ENCODE data around the gene AIF1L. TPM values are rescaled to one million over a fixed set of nuclear protein-coding genes. Genes with fewer than 3 reads are reported as not detected.
"Not testable (repeated sequence)": the region's sequence is repeated elsewhere in the genome, so short reads cannot be mapped to it uniquely, and the experiment has no call there.

The AIF1L gene
- total RNA-seq, 1 donor from 2014 or later = 22.8 TPM

GRCh38 chr9:131145245-131145644, 48.9 kb downstream of the AIF1L start:
- DNase-seq = no peak
- no peak for ATAC-seq (ENCODE audit: poor library complexity)
- intact Hi-C loops (cut with DNase I) = no loop called here

GRCh38 chr9:131146186-131146585, 49.9 kb downstream of the AIF1L start:
- no peak for DNase-seq
- ATAC-seq (ENCODE audit: poor library complexity) = no peak
- intact Hi-C loops (cut with DNase I) = no loop called here

GRCh38 chr9:131148276-131148675, 51.9 kb downstream of the AIF1L start:
- intact Hi-C loops (cut with DNase I) = no loop called here
- DNase-seq (no peak), ATAC-seq (ENCODE audit: poor library complexity) (no peak)

- no peak for DNase-seq
- intact Hi-C loops (cut with DNase I) = no loop called here
- ATAC-seq (ENCODE audit: poor library complexity) = no peak
Observed at GRCh38 chr9:131148966-131149687, 52.8 kb downstream of the AIF1L start.

- intact Hi-C loops (cut with DNase I) = no loop called here
- no peak for ATAC-seq (ENCODE audit: poor library complexity)
- no peak for DNase-seq
Observed at GRCh38 chr9:131149688-131150053, 53.3 kb downstream of the AIF1L start.

- ATAC-seq (ENCODE audit: poor library complexity) (no peak), DNase-seq (no peak)
- intact Hi-C loops (cut with DNase I) = no loop called here
Observed at GRCh38 chr9:131153595-131153994, 57.3 kb downstream of the AIF1L start.

GRCh38 chr9:131158673-131159072, 62.3 kb downstream of the AIF1L start:
- ATAC-seq (ENCODE audit: poor library complexity); DNase-seq; intact Hi-C loops (cut with DNase I): not testable (repeated sequence)

- DNase-seq = no peak
- no peak for ATAC-seq (ENCODE audit: poor library complexity)
- intact Hi-C loops (cut with DNase I) = no loop called here
Observed at GRCh38 chr9:131160416-131161112, 64.2 kb downstream of the AIF1L start.

GRCh38 chr9:131161585-131161984, 65.3 kb downstream of the AIF1L start:
- ATAC-seq (ENCODE audit: poor library complexity) (no peak), DNase-seq (no peak)
- intact Hi-C loops (cut with DNase I) = no loop called here

GRCh38 chr9:131162886-131163285, 66.6 kb downstream of the AIF1L start:
- intact Hi-C loops (cut with DNase I) = no loop called here
- ATAC-seq (ENCODE audit: poor library complexity) (no peak), DNase-seq (no peak)

- DNase-seq (no peak), ATAC-seq (ENCODE audit: poor library complexity) (no peak)
- intact Hi-C loops (cut with DNase I) = no loop called here
Observed at GRCh38 chr9:131165523-131165922, 69.2 kb downstream of the AIF1L start.

- intact Hi-C loops (cut with DNase I) = no loop called here
- ATAC-seq (ENCODE audit: poor library complexity) = peak; percentile 65
- DNase-seq = no peak
Observed at GRCh38 chr9:131167146-131167692, 70.9 kb downstream of the AIF1L start.

- ATAC-seq (ENCODE audit: poor library complexity) (peak; percentile 27), DNase-seq (no peak)
- intact Hi-C loops (cut with DNase I) = no loop called here
Observed at GRCh38 chr9:131167936-131168335, 71.6 kb downstream of the AIF1L start.

- intact Hi-C loops (cut with DNase I) = no loop called here
- no peak for ATAC-seq (ENCODE audit: poor library complexity)
- no peak for DNase-seq
Observed at GRCh38 chr9:131169563-131170240, 73.4 kb downstream of the AIF1L start.

Other genes with a start within 250 kb of the AIF1L start
- not detected for gene QRFP, start 199.7 kb upstream of the AIF1L start, total RNA-seq
- 0.59 TPM for gene FIBCD1, start 157.3 kb upstream of the AIF1L start, total RNA-seq
- 0.03 TPM for gene LAMC3, start 87.4 kb upstream of the AIF1L start, total RNA-seq
- gene NUP214, start 29.1 kb downstream of the AIF1L start, total RNA-seq = 22.4 TPM
- 55.7 TPM for gene FAM78A, start 180.0 kb downstream of the AIF1L start, total RNA-seq
- gene PLPP7, start 193.2 kb downstream of the AIF1L start, total RNA-seq = 115 TPM